GM23338 (cell line): ENCODE data around the gene AGR2. TPM values are rescaled to one million over a fixed set of nuclear protein-coding genes. Genes with fewer than 3 reads are reported as not detected.

Experiments
- ATAC-seq: fragments of 200-7000 bp; cut with Tn5 transposase; 3 replicates; pipeline ENCODE4 v1.9.1; 2020
- DNase-seq: peaks from one replicate; pipeline ENCODE4 v3.0.0-alpha.2; 2015; ENCODE audit warnings: low spot score
- H2AFZ ChIP-seq: fragments of 200-600 bp; sonication (generic); 2 replicates; pipeline ENCODE4 v1.8.0; 2016; ENCODE audit warnings: antibody characterized with exemption, mild to moderate bottlenecking, moderate library complexity
- H3F3A ChIP-seq: fragments of 200-600 bp; sonication (generic); replicated peaks from 2 replicates; pipeline ENCODE4 v1.8.0; 2017; ENCODE audit warnings: antibody characterized with exemption, mixed run types, low read depth
- H3K27ac ChIP-seq: fragments of 200-600 bp; sonication (generic); 2 replicates; pipeline ENCODE4 v1.6.1; 2016; ENCODE audit warnings: low read depth
- H3K27me3 ChIP-seq: fragments of 200-600 bp; sonication (generic); 2 replicates; pipeline ENCODE4 v1.8.0; 2016; ENCODE audit warnings: mild to moderate bottlenecking, mixed run types, moderate library complexity; ENCODE audit not compliant: insufficient read depth
- H3K36me3 ChIP-seq: fragments of 200-600 bp; sonication (generic); 2 replicates; pipeline ENCODE4 v1.8.0; 2016; ENCODE audit warnings: mild to moderate bottlenecking; ENCODE audit not compliant: insufficient read depth
- H3K4me1 ChIP-seq: fragments of 200-600 bp; sonication (generic); 2 replicates; pipeline ENCODE4 v1.8.0; 2016; ENCODE audit warnings: mild to moderate bottlenecking, moderate library complexity; ENCODE audit not compliant: insufficient read depth
- H3K4me2 ChIP-seq: fragments of 200-600 bp; sonication (generic); 2 replicates; pipeline ENCODE4 v1.7.1; 2017; ENCODE audit warnings: mixed run types
- H3K4me3 ChIP-seq: fragments of 200-600 bp; sonication (generic); 2 replicates; pipeline ENCODE4 v1.6.1; 2016; ENCODE audit warnings: mixed run types
- H3K79me2 ChIP-seq: fragments of 200-600 bp; sonication (generic); replicated peaks from 2 replicates; pipeline ENCODE4 v1.8.0; 2017; ENCODE audit warnings: mild to moderate bottlenecking; ENCODE audit not compliant: insufficient read depth
- H3K9me2 ChIP-seq: fragments of 200-600 bp; sonication (generic); 2 replicates; pipeline ENCODE4 v1.8.0; 2017; ENCODE audit not compliant: insufficient read depth
- H4K20me1 ChIP-seq: fragments of 200-600 bp; sonication (generic); replicated peaks from 2 replicates; pipeline ENCODE4 v1.8.0; 2017; ENCODE audit warnings: mild to moderate bottlenecking; ENCODE audit not compliant: insufficient read depth
- H3K27ac Mint-ChIP-seq: 2 replicates; pipeline ENCODE4 v1.8.0; 2020; ENCODE audit warnings: inconsistent platforms, mild to moderate bottlenecking, moderate library complexity, mixed read lengths
- H3K27me3 Mint-ChIP-seq: 3 replicates; pipeline ENCODE4 v1.8.0; 2022; ENCODE audit warnings: low read depth, mild to moderate bottlenecking, moderate library complexity, mixed read lengths, inconsistent platforms; ENCODE audit not compliant: insufficient read depth, poor library complexity
- H3K36me3 Mint-ChIP-seq: 3 replicates; pipeline ENCODE4 v1.8.0; 2021; ENCODE audit warnings: low read depth, mild to moderate bottlenecking, inconsistent platforms, moderate library complexity, mixed read lengths
- H3K4me1 Mint-ChIP-seq: 3 replicates; pipeline ENCODE4 v1.8.0; 2020; ENCODE audit warnings: mild to moderate bottlenecking, inconsistent platforms, mixed read lengths
- H3K4me3 Mint-ChIP-seq: 3 replicates; pipeline ENCODE4 v1.8.0; 2021; ENCODE audit warnings: moderate library complexity, mild to moderate bottlenecking, inconsistent platforms, mixed read lengths
- H3K9me3 Mint-ChIP-seq: 3 replicates; pipeline ENCODE4 v1.8.0; 2020; ENCODE audit warnings: moderate library complexity, mild to moderate bottlenecking, inconsistent platforms, mixed read lengths
- CREB1 ChIP-seq: fragments of 250-450 bp; sonication (Bioruptor Pico); IDR thresholded peaks from 2 replicates; pipeline ENCODE4 v1.5.0; 2020; ENCODE audit warnings: low read depth, mild to moderate bottlenecking, moderate library complexity
- CTCF ChIP-seq, 2 experiments: fragments of 200-600 bp in 1 of 2; sonication (generic) in 1 of 2; conservative IDR thresholded peaks; 2 replicates each; pipeline versions ENCODE4 v1.5.1 to v1.6.1; 2016 to 2017; ENCODE audit warnings: antibody characterized with exemption in 2 of 2, low read depth in 2 of 2, mild to moderate bottlenecking in 2 of 2, moderate library complexity in 1 of 2
- ETS1 ChIP-seq: IDR thresholded peaks from 2 replicates; pipeline ENCODE4 v1.6.1; 2016; ENCODE audit warnings: antibody characterized with exemption
- EZH2 ChIP-seq: fragments of 200-600 bp; sonication (generic); IDR thresholded peaks from one replicate; pipeline ENCODE4 v1.8.0; 2017; ENCODE audit warnings: antibody characterized with exemption, mild to moderate bottlenecking, low read depth; ENCODE audit not compliant: unreplicated experiment
- EZH2phosphoT487 ChIP-seq: fragments of 200-600 bp; sonication (generic); IDR thresholded peaks from one replicate; pipeline ENCODE4 v1.8.1; 2018; ENCODE audit warnings: antibody characterized with exemption; ENCODE audit not compliant: unreplicated experiment
- JUNB ChIP-seq: IDR thresholded peaks from one replicate; pipeline ENCODE4 v1.6.1; 2016; ENCODE audit warnings: antibody characterized with exemption; ENCODE audit not compliant: unreplicated experiment
- NANOG ChIP-seq: IDR thresholded peaks from 2 replicates; pipeline ENCODE4 v1.6.1; 2016; ENCODE audit warnings: antibody characterized with exemption, borderline replicate concordance
- POLR2AphosphoS5 ChIP-seq: IDR thresholded peaks from 2 replicates; pipeline ENCODE4 v1.6.1; 2016; ENCODE audit warnings: antibody characterized with exemption, low read depth
- REST ChIP-seq: IDR thresholded peaks from one replicate; pipeline ENCODE4 v1.6.1; 2018; ENCODE audit warnings: antibody characterized with exemption; ENCODE audit not compliant: unreplicated experiment
- STAT1 ChIP-seq: IDR thresholded peaks from one replicate; pipeline ENCODE4 v1.6.1; 2016; ENCODE audit warnings: antibody characterized with exemption; ENCODE audit not compliant: unreplicated experiment
- ZNF114 ChIP-seq: fragments of 250-450 bp; sonication (Bioruptor Pico); IDR thresholded peaks from 2 replicates; pipeline ENCODE4 v1.5.0; 2020; ENCODE audit warnings: mild to moderate bottlenecking, moderate library complexity
- ZNF331 ChIP-seq: fragments of 250-450 bp; sonication (Bioruptor Pico); IDR thresholded peaks from 2 replicates; pipeline ENCODE4 v1.5.0; 2020; ENCODE audit warnings: low read depth, mild to moderate bottlenecking, moderate library complexity
- polyA plus RNA-seq: library from polyadenylated mRNA; unstranded; fragments of >200 nt; fragmentation: Nextera tagmentation; extraction: Ambion mirVana; gene quantifications from 2 replicates; pipeline ENCODE4 v1.2.1, GENCODE V29; 2016
- total RNA-seq: library from RNA; depleted of rRNA; stranded (reverse); fragments of >200 nt; shearing (Covaris generic); gene quantifications from 2 replicates; pipeline ENCODE4 v1.2.3, GENCODE V29; 2014

AGR2 gene
- total and polyA plus RNA-seq, 2 experiments from 2014 or later: not detected

GRCh38 chr7:16815001-16815400 is 10.2 kb upstream of the AGR2 start:
- H3K36me3 Mint-ChIP-seq: no peaks in the 10 kb centered on the region; the same call in 2 of the 3 replicates
- no peaks in the 10 kb centered on the region; the same call in 2 of the 3 replicates for H3K9me3 Mint-ChIP-seq
- peaks cover 2% of the 10 kb centered on the region for H3K27me3 Mint-ChIP-seq
- H3K79me2 ChIP-seq: no peaks in the 10 kb centered on the region
- H3K4me2 ChIP-seq: no peak overlapping the region
- H3K4me3 ChIP-seq: no peak overlapping the region
- H4K20me1 ChIP-seq: no peaks in the 10 kb centered on the region
- H3K4me1 Mint-ChIP-seq: peaks cover 5% of the 10 kb centered on the region; the same call in 2 of the 3 replicates
- ATAC-seq: no peak
- H3K27ac Mint-ChIP-seq: no peak overlapping the region
- H3K9me2 ChIP-seq: peaks cover 6% of the 10 kb centered on the region; the same call in 1 of the 2 replicates
- H3K36me3 ChIP-seq: no peaks in the 10 kb centered on the region
- DNase-seq: no peak
- no peak overlapping the region for H2AFZ ChIP-seq
- TF ChIP-seq ZNF331 (CRISPR knock-in tag): no peak
- TF ChIP-seq REST: no peak
- TF ChIP-seq STAT1: no peak
- no peak for TF ChIP-seq EZH2phosphoT487
- no peak for TF ChIP-seq JUNB
- no peak for TF ChIP-seq CTCF (conservative IDR thresholded peaks at IDR 0.05; ENCODE audit: low read depth in 2 of 2)
- no peak for TF ChIP-seq ETS1
- no peak for TF ChIP-seq EZH2
- TF ChIP-seq NANOG: no peak
- no peak for TF ChIP-seq CREB1 (CRISPR knock-in tag)
- TF ChIP-seq ZNF114 (CRISPR knock-in tag): no peak
- no peak for TF ChIP-seq POLR2AphosphoS5
- H3K4me1 ChIP-seq: no peaks in the 10 kb centered on the region
- H3K27me3 ChIP-seq: no peaks in the 10 kb centered on the region
- no peak overlapping the region for H3K27ac ChIP-seq
- H3K4me3 Mint-ChIP-seq: no peak overlapping the region
- H3F3A ChIP-seq: no peaks in the 10 kb centered on the region
